Lung (tissue), 12 donors: Measurements from ENCODE around the gene STUM. TPM values are rescaled to one million over a fixed set of nuclear protein-coding genes. Genes with fewer than 3 reads are reported as not detected.

ENCODE experiments used
- ATAC-seq: fragments of 200-7000 bp; cut with Tn5 transposase; one replicate; pipeline ENCODE4 v1.9.1; 2020; ENCODE audit warnings: moderate number of reproducible peaks; ENCODE audit not compliant: insufficient read depth, low FRiP score
- DNase-seq, 3 donors: peaks; one replicate each; pipeline ENCODE4 v3.0.0-alpha.2; 2013 to 2017
- H3K27ac ChIP-seq, 2 donors: one replicate each; pipeline ENCODE4 v1.5.1; 2013; ENCODE audit warnings: mild to moderate bottlenecking in 2 of 2, moderate library complexity in 2 of 2, control low read depth in 1 of 2, inconsistent platforms in 1 of 2, low read depth in 1 of 2, low read length in 1 of 2
- H3K27me3 ChIP-seq, 3 donors: one replicate each; pipeline ENCODE4 v1.5.1; 2013; ENCODE audit warnings: low read length in 2 of 3; ENCODE audit not compliant: control insufficient read depth in 3 of 3, insufficient read depth in 3 of 3
- H3K36me3 ChIP-seq, 4 donors: one replicate each; pipeline ENCODE4 v1.5.1; 2013; ENCODE audit warnings: low read length in 4 of 4, mild to moderate bottlenecking in 1 of 4, moderate library complexity in 1 of 4; ENCODE audit not compliant: control insufficient read depth in 4 of 4, insufficient read depth in 4 of 4
- H3K4me1 ChIP-seq, 5 donors: one replicate each; pipeline ENCODE4 v1.5.1; 2013; ENCODE audit warnings: low read length in 5 of 5, mild to moderate bottlenecking in 2 of 5, moderate library complexity in 1 of 5; ENCODE audit not compliant: control insufficient read depth in 5 of 5, insufficient read depth in 5 of 5
- H3K4me3 ChIP-seq: one replicate; pipeline ENCODE4 v1.5.1; 2013; ENCODE audit warnings: mild to moderate bottlenecking, control low read depth, moderate library complexity
- H3K9ac ChIP-seq, 2 donors: one replicate each; pipeline ENCODE4 v1.5.1; 2013; ENCODE audit warnings: low read length in 2 of 2, control low read depth in 1 of 2; ENCODE audit not compliant: insufficient read depth in 1 of 2
- H3K9me3 ChIP-seq, 4 donors: one replicate each; pipeline ENCODE4 v1.5.1; 2013; ENCODE audit warnings: low read length in 3 of 4, mild to moderate bottlenecking in 1 of 4, moderate library complexity in 1 of 4; ENCODE audit not compliant: control insufficient read depth in 4 of 4, insufficient read depth in 3 of 4
- CTCF ChIP-seq: IDR thresholded peaks from 2 replicates; pipeline ENCODE4 v1.5.1; 2012; ENCODE audit warnings: mild to moderate bottlenecking; ENCODE audit errors: control extremely low read depth, extremely low read depth
- WGBS, 2 donors: extraction: QIAGEN DNeasy Blood & Tissue Kit; methylation state at CpG; one replicate each; pipeline ENCODE4 v1.1.7; 2013; 5-methylcytosine and 5-hydroxymethylcytosine counted together
- polyA plus RNA-seq, 2 donors: library from polyadenylated mRNA; stranded (reverse); fragments of 200-250 nt; gene quantifications; one replicate each; pipeline ENCODE4 v1.2.1, GENCODE V29; 2013
- total RNA-seq, 2 donors: library from RNA; depleted of rRNA in 1 of 2; stranded (reverse); fragments of >200 nt in 1 of 2; gene quantifications; one replicate each; pipeline ENCODE4 v1.2.1, GENCODE V29; 2014 to 2021
- donor health status: control.
- donor health status: control.
- donor health status: Bipolar disorder and iron deficiency.
- donor health status: healthy.
- donor health status: DM: yes; HTN: yes; CAD: no.

The STUM gene
- total and polyA plus RNA-seq, 4 donors = 0.09 to 0.58 (median 0.48) TPM

GRCh38 chr1:226510453-226510852, 38.1 kb upstream of the STUM start:
- WGBS, 2 donors = 85 to 96% methylated on average over 1 of the region's 1 CpG
- ATAC-seq (no peak), DNase-seq (no peak)
- no peak overlapping the region for H3K9ac ChIP-seq
- H3K27ac ChIP-seq = no peak overlapping the region
- H3K4me1 ChIP-seq = no peaks in the 10 kb centered on the region
- H3K36me3 ChIP-seq = no peaks in the 10 kb centered on the region
- no peaks in the 10 kb centered on the region for H3K9me3 ChIP-seq
- no peak for TF ChIP-seq CTCF
- H3K4me3 ChIP-seq = no peak overlapping the region
- peaks cover 0 to 2% (median 0%) of the 10 kb centered on the region in 3 donors for H3K27me3 ChIP-seq

GRCh38 chr1:226511296-226511695, 37.3 kb upstream of the STUM start:
- Histone ChIP-seq H3K9ac (no peak overlapping the region), H3K27ac (no peak overlapping the region), H3K36me3 (no peaks in the 10 kb centered on the region), H3K9me3 (no peaks in the 10 kb centered on the region), H3K4me1 (no peaks in the 10 kb centered on the region), H3K4me3 (no peak overlapping the region), H3K27me3 (peaks cover 0 to 2% (median 0%) of the 10 kb centered on the region in 3 donors)
- no peak for TF ChIP-seq CTCF
- WGBS, 2 donors = 79 to 93% methylated on average over 3 of the region's 3 CpGs
- no peak for DNase-seq
- no peak for ATAC-seq

- no peak for TF ChIP-seq CTCF
- Histone ChIP-seq H3K4me3 (no peak overlapping the region), H3K27me3 (peaks cover 0 to 6% (median 0%) of the 10 kb centered on the region in 3 donors), H3K27ac (no peak overlapping the region), H3K36me3 (no peaks in the 10 kb centered on the region), H3K4me1 (no peaks in the 10 kb centered on the region), H3K9ac (no peak overlapping the region), H3K9me3 (no peaks in the 10 kb centered on the region)
- 92 to 96% methylated on average over 2 of the region's 2 CpGs for WGBS, 2 donors
- no peak for ATAC-seq
- no peak for DNase-seq
Measured at GRCh38 chr1:226512076-226512728, 36.4 kb upstream of the STUM start.

- DNase-seq (no peak), ATAC-seq (no peak)
- H3K27me3 ChIP-seq = peaks cover 0 to 4% (median 0%) of the 10 kb centered on the region in 3 donors
- no peaks in the 10 kb centered on the region for H3K36me3 ChIP-seq
- H3K9me3 ChIP-seq = peaks cover 0 to 3% (median 0%) of the 10 kb centered on the region in 4 donors
- H3K9ac ChIP-seq = no peak overlapping the region
- 90 to 96% methylated on average over 3 of the region's 3 CpGs for whole genome bisulfite sequencing, 2 donors
- no peak for TF ChIP-seq CTCF
- no peak overlapping the region for H3K27ac ChIP-seq
- H3K4me1 ChIP-seq = peaks cover 0 to 3% (median 0%) of the 10 kb centered on the region in 5 donors
- H3K4me3 ChIP-seq = no peak overlapping the region
Measured at GRCh38 chr1:226518375-226518774, 30.2 kb upstream of the STUM start.
